SKM-1 (cell line): ENCODE data around the gene LRMDA.
"Not testable (repeated sequence)": the region's sequence is repeated elsewhere in the genome, so short reads cannot be mapped to it uniquely, and the experiment has no call there.

ENCODE experiments used
- DNase-seq: peaks from one replicate; lab custom pipeline; 2025; ENCODE audit not compliant: unreplicated experiment; lab: John Stamatoyannopoulos, UW

LRMDA gene

GRCh38 chr10:75605795-75606194, 174.4 kb downstream of the LRMDA start:
- not testable (repeated sequence) for DNase-seq

- no peak for DNase-seq
These were observed 174.9 kb downstream of the LRMDA start for GRCh38 chr10:75606203-75606779.

GRCh38 chr10:75607576-75607975, 176.2 kb downstream of the LRMDA start:
- DNase-seq, result no peak

DNA sequence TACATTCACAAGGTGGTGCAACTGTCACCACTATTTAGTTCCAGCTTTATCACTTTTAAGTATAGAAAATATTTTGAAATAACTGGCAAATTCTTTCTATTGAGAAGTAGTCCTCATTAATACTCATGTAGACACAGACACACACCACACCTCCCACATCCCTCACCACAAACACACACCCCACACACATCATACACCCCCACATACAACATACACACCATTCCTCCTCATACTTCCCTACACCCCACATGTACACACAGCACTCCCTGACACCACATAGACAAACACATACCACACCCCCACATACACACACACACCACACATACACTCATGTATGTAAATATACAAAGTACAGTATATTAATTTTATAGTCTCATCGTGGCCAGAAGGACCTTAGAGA, 178.8 kb downstream of the LRMDA start:
- DNase-seq, result no peak

GRCh38 chr10:75611172-75611992, 180.0 kb downstream of the LRMDA start:
- DNase-seq, result no peak

DNA sequence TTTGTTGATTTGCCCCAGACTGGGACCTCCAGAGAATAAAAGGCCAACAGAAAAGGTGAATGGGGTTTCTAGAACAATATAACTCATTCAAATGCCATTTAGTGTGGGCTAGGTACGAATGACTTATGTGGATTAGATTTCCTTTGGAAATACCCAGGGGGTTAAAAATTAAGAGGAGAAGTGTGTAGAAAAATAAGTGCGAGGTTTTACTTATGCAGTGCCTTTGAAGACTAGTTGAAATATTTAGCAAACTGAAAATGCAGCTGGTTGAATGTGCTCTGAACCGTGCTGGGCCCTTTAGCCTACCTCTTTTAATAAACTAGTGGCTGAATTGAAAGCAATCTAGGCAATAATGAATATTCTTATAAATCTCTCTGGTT, 180.6 kb downstream of the LRMDA start:
- DNase-seq, result no peak

DNA sequence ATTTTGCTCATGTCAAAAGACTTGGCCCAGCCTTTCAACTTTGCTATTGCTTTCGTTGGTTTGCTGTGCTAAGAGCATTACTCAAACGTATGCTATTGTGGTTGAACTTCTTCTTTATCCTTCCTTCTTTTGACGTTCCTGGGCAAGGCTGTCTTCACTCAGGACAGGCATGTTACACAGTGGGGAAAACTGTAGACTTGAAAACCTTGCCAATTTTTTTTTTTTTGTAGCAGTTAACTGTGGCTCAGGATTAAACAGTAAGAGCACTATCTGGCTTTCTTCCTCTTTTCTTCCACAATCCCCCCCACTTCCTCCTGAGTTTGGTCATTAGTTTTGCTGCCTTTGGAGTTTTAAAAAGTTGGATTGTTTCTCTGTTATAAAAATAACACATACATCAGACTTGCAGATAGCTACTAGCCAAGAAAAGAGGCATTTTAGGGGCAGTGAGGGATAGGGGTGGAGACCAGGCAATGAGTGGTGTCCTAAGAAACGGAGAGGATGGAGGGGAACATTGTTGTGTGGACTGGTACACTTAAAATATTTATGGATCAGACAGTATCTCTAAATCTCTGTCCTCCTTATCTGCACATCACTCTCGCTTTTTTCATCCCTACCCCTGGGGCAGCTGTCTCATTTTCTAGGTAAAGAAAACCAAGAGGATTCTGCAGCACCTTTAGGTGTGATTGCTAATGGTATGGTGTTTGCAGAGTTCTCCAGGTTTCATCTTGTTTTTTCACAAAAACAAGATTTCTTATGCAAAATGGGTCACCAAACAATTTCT, 181.7 kb downstream of the LRMDA start:
- peak; percentile 86 for DNase-seq

DNA sequence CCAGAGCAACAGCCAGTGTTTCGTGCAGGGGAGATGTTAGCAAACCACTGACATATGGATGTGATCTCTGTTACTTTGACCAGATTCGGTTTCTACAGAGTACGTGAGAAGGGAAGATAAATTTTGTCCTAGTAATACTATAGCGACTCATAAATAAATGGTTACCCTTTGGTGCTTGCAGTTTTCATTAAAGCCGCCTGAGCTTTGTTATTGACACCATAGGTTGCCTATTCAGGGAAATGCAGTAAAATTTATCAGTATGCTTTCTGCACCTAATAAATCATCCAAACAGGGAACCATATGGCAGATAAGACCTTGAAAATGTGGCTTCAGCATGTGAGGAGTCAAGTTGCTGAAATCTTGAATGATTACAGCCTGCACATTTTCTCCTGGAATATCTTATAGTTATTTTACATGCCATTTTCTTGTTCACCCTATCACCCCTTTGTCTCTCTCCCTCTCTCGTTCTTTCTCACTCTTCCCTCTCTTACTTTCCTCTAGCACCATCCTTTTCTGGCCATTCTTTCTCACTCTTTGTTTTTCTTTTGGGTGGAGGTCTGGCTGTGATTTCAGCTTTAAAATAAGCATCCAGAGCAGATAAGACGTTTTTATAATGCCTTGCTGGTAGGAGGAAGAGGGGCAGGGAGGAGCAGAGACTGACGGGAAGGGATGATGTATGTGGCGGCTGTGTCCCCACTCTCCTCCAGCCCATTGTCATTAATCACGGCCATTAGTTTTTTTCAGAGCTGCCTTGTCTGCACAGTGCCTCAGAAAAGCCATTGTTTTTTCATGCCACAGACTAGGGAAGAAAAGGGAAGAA, 182.5 kb downstream of the LRMDA start:
- no peak for DNase-seq

DNA sequence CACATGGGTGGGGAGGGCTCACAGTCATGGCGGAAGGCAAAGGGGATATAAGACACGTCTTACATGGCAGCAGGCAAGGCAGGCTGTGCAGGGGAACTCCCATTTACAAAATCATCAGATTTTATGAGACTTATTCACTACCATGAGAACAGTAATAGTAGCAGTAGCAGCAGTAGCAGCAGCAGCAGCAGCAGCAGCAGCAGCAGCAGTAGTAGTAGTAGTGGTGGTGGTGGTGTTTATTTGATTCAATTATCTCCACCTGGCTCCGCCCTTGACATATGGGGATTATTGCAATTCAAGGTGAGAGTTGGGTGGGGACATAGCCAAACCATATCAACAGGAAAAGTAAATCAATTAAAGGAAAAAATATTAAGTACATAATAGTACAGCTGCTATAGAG, 184.7 kb downstream of the LRMDA start:
- no peak for DNase-seq

GRCh38 chr10:75616874-75617478, 185.6 kb downstream of the LRMDA start:
- DNase-seq, result no peak

GRCh38 chr10:75617485-75618155, 186.2 kb downstream of the LRMDA start:
- peak; percentile 22 for DNase-seq

- no peak for DNase-seq
These were observed 188.2 kb downstream of the LRMDA start for GRCh38 chr10:75619635-75620034.

DNA sequence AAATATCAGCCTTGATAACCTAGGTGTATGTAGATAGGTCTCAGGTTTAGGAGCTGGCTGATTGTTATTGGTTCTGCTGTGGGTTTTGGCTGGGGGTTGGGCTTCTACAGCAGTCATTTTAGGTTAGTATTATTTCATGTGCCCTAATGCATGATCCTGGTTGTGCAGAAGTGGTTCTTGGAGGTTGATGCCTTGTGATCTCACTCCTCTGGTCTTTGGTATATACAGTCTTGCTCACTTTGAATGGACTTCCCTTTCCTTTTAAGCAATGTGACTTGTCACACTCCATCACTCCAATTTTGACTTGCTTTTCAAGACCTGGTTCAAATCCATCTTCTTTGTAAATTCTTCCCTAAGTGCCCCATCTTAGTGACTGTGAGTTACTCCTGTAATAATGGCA, 188.9 kb downstream of the LRMDA start:
- DNase-seq, result no peak

DNA sequence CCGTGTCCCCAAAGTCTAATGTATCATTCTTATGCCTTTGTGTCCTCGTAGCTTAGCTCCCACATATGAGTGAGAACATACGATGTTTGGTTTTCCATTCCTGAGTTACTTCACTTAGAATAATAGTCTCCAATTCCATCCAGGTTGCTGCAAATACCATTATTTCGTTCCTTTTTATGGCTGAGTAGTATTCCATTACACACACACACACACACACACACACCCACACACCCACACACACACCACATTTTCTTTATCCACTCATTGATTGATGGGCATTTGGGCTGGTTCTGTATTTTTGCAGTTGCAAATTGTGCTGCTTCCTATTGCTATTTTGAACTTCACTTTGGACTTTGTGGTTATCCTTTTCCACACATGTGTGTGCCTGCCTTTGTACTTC, 189.6 kb downstream of the LRMDA start:
- not testable (repeated sequence) for DNase-seq

DNA sequence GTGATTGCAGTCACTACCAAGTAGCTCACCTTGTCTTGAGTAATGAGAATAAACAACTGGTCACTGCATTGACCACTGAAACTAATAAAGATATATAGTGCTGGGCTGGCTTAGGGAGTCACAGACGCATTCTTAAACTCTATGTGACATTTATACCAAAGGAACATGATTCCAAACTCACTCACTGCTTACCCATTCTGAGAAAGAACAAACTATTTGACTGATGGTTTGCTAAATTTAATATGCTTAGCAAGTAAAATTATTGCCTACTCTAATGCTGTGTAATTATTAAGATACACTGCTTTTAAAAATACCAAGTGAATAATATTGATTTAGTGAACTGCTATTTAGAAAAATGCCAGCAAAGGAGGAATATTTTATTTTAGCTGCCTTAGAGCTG, 191.1 kb downstream of the LRMDA start:
- no peak for DNase-seq

DNA sequence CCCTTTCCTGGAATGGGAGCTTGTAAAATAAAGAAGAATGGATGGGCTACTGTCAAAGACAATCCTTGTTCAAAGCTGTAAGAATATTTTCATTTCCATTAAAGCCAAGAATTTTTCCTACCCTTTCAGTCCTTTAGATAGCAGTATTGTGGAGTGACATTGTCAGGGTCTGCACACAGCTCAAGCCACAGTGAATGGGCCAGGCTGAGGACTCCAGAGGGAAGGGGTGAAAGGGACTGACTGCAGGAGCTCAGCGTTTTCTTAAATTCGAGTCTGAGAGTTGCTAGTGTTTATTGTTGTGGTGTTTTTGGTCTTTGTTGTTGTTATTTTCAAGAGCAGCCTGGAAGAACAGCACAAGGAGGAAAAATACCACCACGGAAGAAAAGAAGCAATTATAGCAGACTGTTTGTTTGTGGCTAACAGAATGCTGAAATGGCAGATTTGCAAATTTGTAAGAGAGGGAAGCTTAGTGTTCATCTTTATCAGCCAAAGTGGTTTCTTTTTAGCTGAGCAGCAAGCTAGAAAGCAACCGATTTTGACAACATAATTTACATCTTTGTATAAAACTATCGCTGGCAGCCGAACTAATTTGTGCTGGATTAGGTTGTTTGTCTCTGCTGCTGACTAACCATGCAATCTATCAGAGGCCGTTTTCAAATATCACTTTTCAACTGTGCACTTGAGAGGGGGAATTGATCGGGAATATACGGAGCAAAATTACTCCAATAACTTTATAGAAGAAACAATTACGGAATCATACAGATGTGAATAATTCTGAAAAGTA, 192.1 kb downstream of the LRMDA start:
- DNase-seq, result no peak

GRCh38 chr10:75624638-75625037, 193.2 kb downstream of the LRMDA start:
- no peak for DNase-seq

- DNase-seq, result no peak
These were observed 199.3 kb downstream of the LRMDA start for GRCh38 chr10:75630746-75631145.

DNA sequence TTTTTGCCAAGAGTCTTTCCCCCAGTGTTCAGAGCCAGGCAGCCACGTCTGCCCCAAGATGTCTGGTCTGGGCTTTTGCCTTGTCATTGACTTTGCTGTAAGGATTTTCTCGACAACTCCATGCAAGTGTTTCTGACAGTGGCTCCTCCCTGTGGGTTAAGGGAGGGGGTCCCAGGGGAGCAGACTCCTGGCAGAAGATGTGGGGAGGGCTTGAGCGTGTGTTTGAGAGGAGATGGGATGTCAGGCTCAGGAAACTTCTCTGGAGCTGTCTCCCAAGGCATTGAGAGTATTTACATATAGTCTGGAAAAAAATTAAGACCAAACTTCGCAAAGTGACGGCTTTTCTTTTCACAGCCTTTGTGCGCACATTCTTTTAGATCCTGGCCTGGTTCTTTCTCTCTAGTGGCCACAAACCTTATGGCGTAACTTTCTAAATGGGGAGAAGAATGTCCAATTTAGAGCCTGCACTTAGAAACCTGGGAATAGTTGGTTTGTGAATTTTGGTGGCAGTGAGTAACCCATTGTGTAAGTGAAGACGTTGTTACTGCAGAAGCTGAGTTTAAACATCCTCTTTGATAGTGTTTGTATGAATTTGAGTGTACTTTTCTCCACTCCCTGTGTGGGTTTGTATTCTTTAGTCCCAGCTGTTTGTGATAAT, 201.5 kb downstream of the LRMDA start:
- no peak for DNase-seq
